NCI-H2107 (cell line): ENCODE data around the gene CEMIP.

ENCODE experiments used
- DNase-seq: peaks from one replicate; lab custom pipeline; 2025; lab: John Stamatoyannopoulos, UW

CEMIP gene

DNA sequence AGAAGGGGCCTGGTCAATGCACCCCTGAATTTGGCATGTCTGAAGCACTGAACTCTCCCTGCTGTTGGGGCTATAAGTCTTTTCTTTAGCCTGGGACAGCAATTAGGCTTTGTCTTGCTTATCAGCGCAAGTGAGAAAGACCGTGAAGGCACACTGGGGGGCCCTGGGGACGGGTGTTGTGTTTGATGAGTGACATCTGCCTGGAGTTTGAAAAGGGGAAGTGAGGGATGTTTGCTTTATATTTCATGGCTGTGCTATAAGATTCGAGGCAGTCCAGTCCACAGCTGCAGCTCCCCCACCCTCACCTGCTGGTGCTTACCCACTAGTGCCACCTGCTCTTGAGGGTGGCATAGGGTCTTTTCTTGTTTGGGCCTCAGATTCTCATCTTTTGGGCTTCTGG, 44.8 kb downstream of the CEMIP start:
- no peak for DNase-seq

DNA sequence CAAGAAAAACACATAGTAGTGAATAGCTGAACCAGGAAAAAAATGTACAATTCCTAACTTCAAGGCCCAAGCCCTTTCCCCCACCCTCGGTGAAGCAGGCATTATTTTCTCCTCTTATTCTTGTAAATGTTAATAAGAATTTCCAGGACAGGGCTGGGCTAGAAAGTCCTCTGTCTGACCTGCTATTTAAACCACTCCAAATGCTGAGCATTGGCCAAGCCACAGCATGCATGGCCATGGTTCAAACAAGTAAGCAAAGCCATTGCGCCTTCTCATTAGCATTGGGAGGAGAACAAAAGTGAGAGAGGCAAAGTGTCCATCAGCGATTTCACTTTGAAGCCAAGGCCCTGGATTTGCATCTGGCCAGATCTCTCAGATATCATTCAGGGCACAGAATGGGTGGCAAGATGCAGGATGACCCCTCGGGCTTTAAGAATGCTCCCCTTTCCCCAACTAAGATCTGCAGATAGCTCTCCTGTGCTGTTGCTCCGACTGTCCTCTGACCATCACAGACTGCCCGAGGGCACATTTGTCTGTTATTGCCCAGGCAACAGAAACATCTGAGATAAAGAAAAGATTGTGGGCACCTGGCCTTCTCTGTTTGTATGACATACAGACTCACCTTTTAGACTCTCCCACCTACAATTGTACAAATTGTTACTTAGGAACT, 46.3 kb downstream of the CEMIP start:
- no peak for DNase-seq

DNA sequence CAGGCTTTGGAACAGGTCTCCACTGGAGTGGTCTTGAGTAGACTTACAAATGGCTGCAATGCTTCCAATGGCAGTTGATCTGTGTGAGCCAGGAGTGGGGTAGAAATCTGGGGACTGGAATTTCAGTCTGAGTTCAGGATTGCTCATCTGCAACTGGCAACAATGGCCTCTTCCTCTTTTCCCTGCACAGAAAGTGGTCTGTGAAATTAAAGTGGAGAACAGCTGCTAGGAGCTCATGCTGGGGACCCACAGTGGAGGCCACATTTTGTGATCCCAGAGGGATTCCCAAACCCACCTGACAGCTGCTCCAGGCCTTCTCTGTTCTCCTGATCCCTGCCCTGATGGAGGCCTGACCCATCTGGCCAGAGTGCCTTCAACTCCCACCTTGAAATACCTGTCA, 49.6 kb downstream of the CEMIP start:
- DNase-seq = no peak

DNA sequence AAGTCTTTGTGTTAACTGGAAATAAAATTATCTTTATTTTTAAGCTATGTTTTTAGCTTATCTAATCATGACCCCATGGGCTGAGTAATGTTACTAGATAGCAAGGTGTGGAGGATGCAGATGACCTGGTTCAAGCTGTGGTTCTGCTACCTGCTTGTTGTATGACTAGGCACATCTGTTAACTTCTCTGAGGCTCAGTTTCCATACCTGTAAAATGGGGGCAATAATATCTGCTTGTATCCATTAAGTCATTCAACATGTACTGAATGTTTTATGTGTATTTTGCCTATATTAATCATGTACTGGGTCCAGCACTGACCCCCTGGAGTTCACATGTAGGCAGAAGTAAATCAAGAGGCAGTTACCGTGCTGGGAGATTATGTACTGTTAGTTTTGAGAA, 51.5 kb downstream of the CEMIP start:
- no peak for DNase-seq

DNA sequence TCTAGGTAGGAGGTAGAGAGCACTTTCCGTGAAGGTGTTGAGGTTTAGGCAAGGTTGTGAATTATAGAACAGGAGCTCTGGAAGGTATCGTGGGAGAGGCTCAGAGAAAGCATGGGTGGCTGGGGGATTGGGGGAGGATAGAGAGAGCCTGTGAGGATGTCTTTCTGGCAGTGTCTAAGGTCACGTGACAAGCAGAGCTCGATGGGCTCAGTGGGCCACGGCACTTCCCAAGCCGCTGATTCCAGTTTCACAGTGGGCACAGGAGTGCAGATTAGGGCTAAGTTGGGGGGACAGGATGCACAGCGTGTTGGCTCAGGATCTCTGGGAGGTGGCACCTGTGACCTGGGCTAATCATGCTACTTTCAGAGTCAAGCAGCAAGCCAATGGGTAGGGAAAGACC, 52.0 kb downstream of the CEMIP start:
- DNase-seq = no peak

DNA sequence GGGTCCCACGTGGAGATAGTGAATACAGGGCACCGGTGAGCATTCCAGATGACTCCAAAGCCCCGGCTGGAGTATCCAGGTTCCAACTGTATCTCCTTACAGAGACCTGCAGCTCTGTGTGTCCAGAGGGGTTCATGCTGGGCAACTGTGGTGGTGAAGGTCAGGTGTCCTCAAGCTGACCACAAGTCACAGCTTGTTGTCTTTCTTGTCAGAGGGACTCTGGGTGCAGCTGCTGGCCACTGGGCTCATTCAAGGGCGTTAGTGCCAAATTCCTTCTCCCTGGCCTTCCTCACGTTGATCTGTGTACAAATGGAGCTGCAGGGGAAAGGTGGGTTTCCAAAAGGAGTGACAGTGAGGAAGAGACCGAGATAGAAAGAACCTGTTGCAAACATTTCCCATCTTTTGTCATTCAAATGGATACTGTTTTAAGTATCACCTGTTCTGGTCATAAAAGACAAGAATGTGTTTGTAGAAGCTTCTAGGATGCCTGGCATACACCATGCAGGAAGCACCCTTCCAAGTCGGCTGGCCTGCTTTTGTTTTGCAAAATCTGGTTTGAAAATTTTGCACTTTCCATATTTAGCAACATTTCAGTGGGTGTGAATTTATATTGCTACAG, 52.5 kb downstream of the CEMIP start:
- DNase-seq = no peak

DNA sequence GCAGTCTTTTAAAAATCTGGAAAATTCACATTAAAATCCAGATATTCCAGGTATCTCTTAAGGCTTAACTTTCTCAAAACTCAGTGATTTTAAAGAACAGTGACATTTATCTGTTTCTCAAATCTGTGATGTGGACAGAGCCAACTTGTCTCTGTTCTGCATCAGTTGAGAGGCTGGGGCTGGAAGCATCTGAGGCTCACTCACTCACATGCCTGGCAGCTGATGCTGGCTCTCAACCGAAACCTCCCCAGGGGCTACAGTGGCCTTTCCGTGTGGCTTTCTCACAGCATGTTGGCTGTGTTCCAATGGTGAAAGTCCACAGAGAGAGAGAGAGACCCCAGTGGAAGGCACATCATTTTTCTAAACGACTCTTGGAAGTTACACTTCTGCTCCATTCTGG, 53.5 kb downstream of the CEMIP start:
- no peak for DNase-seq

DNA sequence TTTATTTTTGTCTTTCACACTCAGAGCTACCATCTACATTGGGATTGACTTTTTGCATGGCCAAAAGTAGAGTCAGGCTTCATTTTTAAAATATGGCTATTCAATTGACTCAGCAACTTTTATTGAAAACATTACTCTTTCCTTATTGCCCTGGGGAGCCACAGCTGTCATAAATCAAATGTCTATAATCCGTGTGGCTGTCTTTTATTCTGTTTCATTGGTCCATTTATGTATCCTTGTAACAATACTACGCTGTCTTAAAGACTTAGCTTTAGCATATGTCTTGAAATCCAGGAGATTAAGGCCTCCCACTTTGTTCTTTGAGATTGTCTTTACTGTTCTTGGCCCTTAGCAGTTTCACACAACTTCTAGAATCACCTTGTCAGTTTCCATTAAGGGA, 55.2 kb downstream of the CEMIP start:
- DNase-seq = no peak

DNA sequence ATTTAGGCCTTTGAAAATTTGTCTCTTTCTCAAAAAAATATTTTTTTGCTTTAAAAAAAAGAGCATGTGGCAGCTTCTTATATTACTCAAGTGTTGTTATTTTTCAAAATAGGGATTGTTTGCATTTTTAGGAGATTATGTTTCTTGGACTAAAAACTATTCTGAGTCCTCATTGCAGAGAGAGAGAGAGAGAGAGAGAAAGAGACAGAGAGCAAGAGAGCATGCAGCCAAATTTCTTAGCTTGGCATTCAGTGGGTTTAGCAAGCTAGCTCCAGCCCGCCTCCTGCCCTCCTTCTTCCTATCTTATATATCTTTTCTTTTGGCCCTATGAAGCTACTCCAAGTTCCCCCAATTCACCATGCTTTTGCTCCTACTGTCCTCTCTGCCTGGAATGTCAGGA, 55.7 kb downstream of the CEMIP start:
- no peak for DNase-seq

DNA sequence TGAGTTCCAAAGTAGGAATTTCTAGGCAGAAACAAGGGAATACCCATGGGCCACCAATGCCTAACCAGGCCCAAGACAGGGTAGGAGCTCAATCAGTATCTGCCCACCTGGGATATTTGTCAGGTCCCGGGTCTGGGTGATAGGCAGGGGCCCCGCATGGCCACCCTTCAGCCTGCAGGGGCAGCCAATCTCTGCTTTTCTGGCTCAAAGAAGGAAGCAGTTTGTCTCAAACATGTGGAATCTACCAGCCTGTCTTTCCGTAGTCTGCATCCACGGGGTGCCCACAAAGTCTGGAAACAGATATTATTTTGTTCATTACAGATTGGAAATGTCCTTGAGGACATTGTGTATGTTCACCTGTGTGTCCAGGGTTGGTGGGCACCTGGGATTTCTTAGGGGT, 56.2 kb downstream of the CEMIP start:
- no peak for DNase-seq

DNA sequence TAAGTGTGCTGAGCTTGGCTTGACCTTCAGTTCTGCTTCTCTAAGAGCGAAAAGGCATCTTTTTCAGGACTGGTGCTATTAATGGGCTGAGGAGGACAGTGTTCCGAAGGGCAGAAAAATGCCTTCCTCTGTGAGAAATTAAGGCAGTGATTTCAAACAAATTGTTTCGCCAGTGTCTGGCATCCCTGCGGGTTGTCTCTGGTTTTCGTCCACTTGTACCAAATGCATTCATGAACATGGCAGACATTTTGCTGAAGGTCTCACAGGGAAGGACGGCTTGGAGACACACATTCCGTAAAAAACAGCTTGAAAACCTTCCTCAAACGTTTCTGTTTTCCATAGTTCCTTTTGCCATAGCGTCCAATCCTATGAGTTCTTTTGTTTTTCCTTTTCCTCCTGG, 57.1 kb downstream of the CEMIP start:
- DNase-seq = no peak

DNA sequence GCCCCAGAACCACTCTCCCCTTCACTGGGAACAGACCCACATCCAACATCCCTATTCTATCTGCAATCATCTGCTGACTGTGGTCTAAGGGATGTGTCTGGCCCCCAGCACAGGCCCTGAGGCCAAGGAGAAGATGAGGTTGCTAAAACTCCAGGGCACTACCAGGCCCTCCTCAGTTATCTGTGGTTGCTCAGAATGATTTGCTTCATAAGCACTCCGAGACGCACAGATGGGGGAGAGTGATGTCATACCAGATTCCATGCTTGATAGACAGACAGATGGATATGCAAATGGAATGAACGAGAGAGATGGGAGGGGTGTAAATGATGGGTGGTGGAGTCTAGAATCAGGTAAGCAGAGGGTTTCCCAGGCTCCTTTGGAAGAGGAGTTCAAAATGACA, 57.8 kb downstream of the CEMIP start:
- no peak for DNase-seq

DNA sequence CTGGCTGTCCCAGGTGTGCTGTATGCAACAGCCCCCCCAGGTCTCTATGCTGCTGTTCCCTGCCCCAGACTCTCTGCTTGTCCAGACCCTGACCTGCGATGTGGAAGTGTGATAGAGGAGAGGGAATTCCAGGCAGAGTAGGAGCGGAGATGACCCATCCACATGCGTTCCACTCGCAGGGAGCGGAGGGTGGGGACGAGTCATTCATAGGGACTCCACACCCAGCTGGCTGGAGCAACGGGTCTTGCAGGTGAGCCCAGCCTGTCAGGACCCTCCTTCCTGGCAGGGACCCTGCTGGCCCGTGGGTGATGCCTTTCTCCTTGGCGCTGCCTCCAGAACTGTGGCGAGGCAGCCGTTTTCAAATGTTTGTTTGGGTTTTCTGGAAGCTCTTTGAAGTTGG, 58.8 kb downstream of the CEMIP start:
- DNase-seq = no peak

DNA sequence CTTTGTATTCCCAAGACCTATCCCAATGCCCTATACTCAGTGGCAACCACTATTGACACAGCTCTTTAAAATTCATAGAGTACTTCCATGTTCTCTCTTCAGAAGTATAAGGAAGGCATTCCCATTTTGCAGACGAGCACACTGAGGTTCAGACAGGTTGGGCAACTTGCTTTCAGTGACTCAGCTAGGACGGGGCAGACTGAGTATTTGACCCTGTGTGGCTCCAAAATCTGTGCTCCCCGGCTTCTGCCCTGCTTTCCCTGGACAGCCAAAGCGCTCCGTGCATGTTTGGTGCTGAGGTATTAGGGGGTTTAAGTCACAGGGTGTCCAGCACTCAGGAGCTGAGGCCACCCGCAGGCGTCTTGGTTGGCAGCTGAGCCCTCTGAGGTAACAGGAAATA, 59.5 kb downstream of the CEMIP start:
- DNase-seq = no peak

DNA sequence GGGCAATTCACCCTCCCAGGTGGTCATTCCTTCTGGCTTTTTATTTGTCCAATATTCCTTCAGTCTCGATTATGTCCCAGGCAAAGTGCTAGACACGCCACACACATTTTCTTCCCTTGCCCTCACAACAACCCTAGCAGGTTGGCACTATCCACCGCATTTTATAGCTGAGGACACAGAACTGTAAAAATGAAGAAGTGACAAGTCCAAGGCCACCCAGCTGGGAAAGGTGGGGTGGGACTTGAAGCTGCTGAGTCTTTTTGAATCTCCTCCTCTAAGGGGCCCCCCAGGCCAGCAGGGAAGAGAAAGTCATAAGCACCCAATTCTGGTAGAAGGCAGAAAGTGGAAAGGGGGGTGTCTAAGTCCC, 60.6 kb downstream of the CEMIP start:
- no peak for DNase-seq

DNA sequence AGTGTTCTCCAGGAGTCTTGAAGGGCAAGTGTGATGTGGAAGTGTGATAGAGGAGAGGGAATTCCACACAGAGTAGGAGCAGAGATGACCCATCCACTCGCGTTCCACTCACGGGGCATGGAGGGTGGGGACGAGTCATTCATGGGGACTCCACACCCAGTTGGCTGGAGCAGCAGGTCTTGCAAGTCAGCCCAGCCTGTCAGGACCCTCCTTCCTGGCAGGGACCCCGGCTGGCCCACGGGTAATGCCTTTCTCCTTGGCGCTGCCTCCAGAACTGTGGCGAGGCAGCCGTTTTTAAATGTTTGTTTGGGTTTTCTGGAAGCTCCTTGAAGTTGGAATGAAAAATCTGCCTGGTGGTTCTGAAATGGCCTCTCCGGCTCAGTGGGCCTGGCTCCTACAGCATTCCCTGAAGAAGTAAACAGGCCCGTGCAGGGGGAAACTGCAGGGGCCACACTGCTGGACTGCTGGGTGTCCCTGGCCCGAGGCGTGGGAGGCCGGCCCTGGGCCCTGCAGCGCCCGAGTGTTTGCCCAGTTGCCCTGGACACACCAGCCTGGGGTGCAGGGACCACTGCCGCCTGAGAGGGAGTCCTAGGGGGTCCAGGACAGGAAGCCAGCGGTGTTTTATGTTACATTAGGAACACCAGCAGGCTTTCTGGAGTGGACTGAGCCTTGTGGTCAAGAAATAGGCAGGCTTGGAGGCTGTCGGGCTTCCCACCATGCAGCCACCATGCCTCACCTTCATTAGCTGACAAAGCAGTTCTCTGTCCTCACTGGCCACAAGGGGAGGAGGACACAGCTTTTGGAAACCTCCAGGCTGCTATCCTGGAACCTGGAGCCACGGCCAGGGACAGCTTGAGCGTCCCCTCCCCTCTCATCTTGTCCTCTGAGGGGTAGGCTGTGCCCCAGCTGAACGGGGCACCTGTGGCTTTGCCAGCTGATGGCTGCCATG, 61.3 kb downstream of the CEMIP start:
- DNase-seq = no peak

DNA sequence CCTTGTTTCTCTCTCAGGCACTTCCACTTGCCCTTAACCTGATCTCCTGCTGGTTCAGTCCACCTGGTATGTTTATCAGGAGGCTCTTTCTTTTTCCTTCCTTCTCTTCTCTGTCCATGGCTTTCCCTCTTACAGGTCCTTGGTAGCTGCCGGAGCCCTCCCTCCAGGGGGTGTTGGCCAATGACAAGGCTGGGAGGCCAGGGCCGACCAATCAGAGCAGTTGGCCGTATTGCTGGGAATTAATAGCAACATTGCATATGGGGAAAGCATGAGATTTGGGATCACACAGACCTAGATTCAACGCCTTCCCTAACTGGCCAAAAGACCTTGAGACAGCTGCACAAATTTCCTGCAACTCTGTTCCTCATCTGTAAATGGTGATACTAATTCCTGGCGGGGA, 62.4 kb downstream of the CEMIP start:
- no peak for DNase-seq

DNA sequence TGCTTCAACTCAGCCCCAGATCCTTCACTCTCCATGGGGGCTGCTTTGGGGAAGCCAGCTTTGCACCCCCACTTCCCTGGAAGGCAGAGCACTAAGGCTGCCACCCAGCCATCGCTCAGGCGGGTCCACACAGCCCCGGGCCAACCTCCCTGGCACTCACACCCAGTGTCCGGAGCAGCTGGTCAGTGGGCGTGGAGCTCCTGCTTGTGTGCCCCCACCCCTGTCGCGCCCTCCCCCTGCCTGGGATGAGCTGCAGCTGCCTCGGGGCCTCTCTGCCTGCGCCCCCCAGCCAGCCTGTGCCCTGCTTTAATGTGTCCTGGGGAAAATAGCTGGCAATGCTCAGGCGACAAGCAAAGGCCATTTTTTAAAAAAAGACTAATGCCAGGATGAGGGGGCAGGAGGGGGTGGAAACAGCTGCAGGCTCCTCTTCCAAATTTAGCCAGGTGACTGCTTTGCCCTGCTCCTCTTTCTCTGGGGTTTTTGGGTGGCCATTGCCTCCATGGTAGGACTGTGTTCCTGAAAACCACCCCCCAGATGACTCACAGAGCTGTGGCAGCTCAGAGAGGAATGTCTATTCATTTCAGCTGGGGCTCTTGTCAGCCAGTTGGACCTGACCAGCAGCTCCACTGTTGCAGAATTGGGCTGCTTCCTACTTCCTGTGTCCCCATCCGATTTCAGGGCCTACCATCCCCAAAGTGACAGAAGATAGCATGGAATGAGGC, 65.0 kb downstream of the CEMIP start:
- DNase-seq = no peak

DNA sequence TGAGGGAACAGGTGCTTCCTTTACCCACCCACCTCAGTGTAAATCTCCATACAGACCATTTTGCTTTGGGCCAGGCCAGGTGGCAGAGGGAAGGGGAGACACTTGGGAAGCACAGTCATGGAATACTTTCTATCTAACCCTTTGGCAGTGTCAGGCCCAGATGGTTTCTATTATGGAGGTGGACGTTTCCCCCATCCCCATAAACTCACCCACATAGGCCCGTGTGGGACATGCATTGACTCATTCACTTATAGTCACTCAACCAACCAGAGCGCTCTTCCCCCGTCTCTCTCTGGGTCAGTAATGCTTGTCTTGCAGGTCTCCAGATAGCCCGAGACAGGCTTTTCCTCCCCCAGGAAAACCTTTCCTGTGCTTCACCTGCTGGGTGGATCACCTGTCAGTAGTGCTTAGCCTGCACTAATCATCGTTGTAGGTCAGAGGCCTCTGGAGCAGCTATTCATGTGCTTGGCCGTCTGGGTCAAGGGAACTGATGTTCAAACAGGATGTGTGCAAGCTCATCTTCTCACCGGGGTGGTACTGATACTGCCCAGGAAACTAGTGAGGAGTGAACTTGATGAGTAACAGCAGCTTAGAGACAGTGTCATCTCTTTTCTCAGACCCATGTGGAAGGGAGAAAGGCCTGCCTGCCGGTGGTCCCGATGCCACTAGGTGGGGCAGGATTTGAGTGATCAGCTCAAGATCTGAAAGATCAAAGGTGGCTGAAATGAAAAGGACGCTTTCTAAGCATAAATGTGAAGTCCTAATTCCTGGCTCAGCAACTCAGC, 67.1 kb downstream of the CEMIP start:
- DNase-seq = no peak

DNA sequence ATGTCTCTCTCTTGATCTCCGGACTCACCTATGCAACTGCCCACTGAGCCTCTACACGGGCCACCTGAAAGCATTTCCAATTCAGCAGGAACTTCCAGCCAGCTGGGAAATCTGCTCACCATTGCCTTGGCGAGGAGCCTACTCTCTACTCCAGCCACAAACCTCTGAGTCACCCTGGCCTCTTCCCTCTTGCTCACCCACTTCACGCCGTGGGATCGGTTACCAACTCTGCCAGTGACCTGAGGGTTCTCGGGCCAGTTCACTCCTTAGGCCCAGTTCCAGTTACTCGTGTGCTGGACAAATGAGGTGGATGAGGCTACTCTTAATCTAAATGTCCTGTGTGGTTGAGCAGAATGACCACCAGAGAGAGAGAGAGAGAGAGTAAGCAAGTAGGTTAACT, 70.1 kb downstream of the CEMIP start:
- DNase-seq = no peak

DNA sequence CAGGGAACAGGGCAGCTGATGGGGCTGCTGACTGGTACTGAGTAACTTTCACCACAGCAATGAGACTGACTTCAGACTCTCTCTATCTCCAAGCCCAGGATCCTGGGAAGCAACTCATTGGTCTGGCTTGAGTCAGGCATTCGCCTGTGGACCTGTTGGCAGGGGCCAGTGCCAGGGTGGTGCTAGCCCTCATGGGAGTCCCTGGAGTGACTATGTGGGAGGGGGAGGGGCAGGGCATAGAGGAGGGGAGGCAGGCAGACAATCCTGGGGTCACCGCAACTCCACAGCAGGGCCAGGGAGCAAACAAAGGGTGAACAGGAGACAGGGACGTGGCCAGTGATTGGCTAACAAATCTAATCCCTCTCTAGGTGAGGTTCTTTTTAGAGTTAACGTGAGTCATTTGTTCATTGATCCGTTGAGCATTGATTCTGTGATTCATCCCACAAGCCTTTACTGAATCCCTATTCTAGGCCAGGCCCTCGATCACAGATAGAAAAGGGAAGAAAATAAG, 71.8 kb downstream of the CEMIP start:
- no peak for DNase-seq

DNA sequence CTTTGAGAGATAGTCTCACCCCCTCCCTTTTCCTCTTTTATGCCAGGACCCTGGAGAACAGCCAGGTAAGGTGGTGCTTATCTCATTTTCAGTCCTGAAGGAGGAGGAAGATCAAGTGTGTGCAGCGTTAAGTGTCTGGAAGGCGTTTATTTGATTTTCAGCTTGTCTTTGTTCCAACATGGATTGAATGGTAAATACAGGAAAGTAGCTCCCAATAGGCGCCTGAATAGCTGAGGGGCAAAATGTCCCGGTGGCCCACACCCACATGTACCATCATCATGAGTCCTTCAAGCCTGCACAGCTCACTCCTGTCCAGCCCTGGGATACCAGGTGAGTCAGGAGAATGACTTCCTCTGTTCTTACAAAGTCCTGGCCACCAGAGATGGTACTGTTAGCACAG, 73.5 kb downstream of the CEMIP start:
- no peak for DNase-seq
